ENCODE measurements around the gene SMG6. TPM values are rescaled to one million over a fixed set of nuclear protein-coding genes. Genes with fewer than 3 reads are reported as not detected.
A peak's percentile ranks its signal among the peaks of the same experiment; 100 is the strongest.

Gene SMG6
- total and polyA plus RNA-seq, 8 donors, result 27.7 to 42.2 (median 38.5) TPM

GRCh38 chr17:2184993-2185931, 118.3 kb downstream of the SMG6 start:
- TF ChIP-seq CTCF (IDR thresholded peaks at IDR 0.05), result no peak
- DNase-seq, result no peak

GRCh38 chr17:2183346-2183745, 120.2 kb downstream of the SMG6 start:
- intact Hi-C loops (cut with DNase I), result no loop called here
- no peak for TF ChIP-seq CTCF (IDR thresholded peaks at IDR 0.05)
- peaks cover 28 to 46% of the 10 kb centered on the region in 2 donors for H3K4me1 ChIP-seq
- ATAC-seq (no peak), DNase-seq (no peak)
- H3K9me3 ChIP-seq, result no peaks in the 10 kb centered on the region
- H3K27ac ChIP-seq, result no peak overlapping the region
- peaks cover 0 to 33% of the 10 kb centered on the region in 2 donors for H3K36me3 ChIP-seq
- H3K27me3 ChIP-seq, result no peaks in the 10 kb centered on the region
- no peak overlapping the region for H3K4me3 ChIP-seq

More at GRCh38 chr17:2184993-2185931, 118.3 kb downstream of the SMG6 start:
- H3K27ac ChIP-seq, result no peak overlapping the region
- intact Hi-C loops (cut with DNase I), result no loop called here
- no peaks in the 10 kb centered on the region for H3K27me3 ChIP-seq
- peaks cover 0 to 35% of the 10 kb centered on the region in 2 donors for H3K36me3 ChIP-seq
- peaks cover 20 to 40% of the 10 kb centered on the region in 2 donors for H3K4me1 ChIP-seq
- H3K4me3 ChIP-seq, result no peak overlapping the region
- no peak for ATAC-seq
- no peaks in the 10 kb centered on the region for H3K9me3 ChIP-seq

GRCh38 chr17:2181897-2182448, 121.6 kb downstream of the SMG6 start:
- peaks cover 0 to 27% of the 10 kb centered on the region in 2 donors for H3K36me3 ChIP-seq
- ATAC-seq, result peak; percentile 9
- H3K27ac ChIP-seq, result peak overlapping the region; percentile 53 to 76
- intact Hi-C loops (cut with DNase I), result no loop called here
- H3K9me3 ChIP-seq, result no peaks in the 10 kb centered on the region
- no peak for DNase-seq
- peaks cover 33 to 59% of the 10 kb centered on the region in 2 donors for H3K4me1 ChIP-seq
- H3K4me3 ChIP-seq, result no peak overlapping the region
- no peak for TF ChIP-seq CTCF (IDR thresholded peaks at IDR 0.05)
- no peaks in the 10 kb centered on the region for H3K27me3 ChIP-seq

- H3K27me3 ChIP-seq, result no peaks in the 10 kb centered on the region
- H3K4me3 ChIP-seq, result no peak overlapping the region
- intact Hi-C loops (cut with DNase I), result no loop called here
- ATAC-seq, result peak; percentile 48
- no peaks in the 10 kb centered on the region for H3K9me3 ChIP-seq
- H3K36me3 ChIP-seq, result peaks cover 0 to 20% of the 10 kb centered on the region in 2 donors
- H3K4me1 ChIP-seq, result peaks cover 37 to 66% of the 10 kb centered on the region in 2 donors
- no peak for TF ChIP-seq CTCF (IDR thresholded peaks at IDR 0.05)
- peak in 2 of 4 donors; percentile 47 to 74 for DNase-seq
- peak overlapping the region; percentile 53 to 76 for H3K27ac ChIP-seq
Measured at GRCh38 chr17:2181206-2181896, 122.2 kb downstream of the SMG6 start.

Data from left lung (tissue), 10 donors.